Panc1 (cell line): ENCODE measurements around the gene CBFB. TPM values are rescaled to one million over a fixed set of nuclear protein-coding genes. Genes with fewer than 3 reads are reported as not detected.

ENCODE experiments used
- ATAC-seq: fragments of 200-7000 bp; cut with Tn5 transposase; 2 replicates; pipeline ENCODE4 v1.9.1; 2020; ENCODE audit warnings: mild to moderate bottlenecking, moderate library complexity
- BruUV-seq: library from RNA; stranded (reverse); fragments of 400-500 nt; replicated peaks from 2 replicates; lab custom pipeline; 2021; lab: Mats Ljungman, UMichigan
- CTCF ChIA-PET: fragments of 300-600 bp; sonication (Branson Sonifier 250); formaldehyde crosslinking; loops from one replicate; lab custom pipeline; 2022; ENCODE audit warnings: antibody characterized with exemption; lab: Charles Lee
- POLR2A ChIA-PET: fragments of 300-600 bp; sonication (Branson Sonifier 250); formaldehyde crosslinking; loops from one replicate; lab custom pipeline; 2022; ENCODE audit warnings: antibody characterized with exemption; lab: Charles Lee
- DNase-seq: peaks from one replicate; pipeline ENCODE4 v3.0.0-alpha.2; 2010; ENCODE audit warnings: low read depth, low spot score
- H3K27ac ChIP-seq: 2 replicates; pipeline ENCODE4 v1.5.1; 2011; ENCODE audit warnings: mild to moderate bottlenecking, low read length, inconsistent platforms
- H3K27me3 ChIP-seq: fragments of 200-500 bp; sonication (Bioruptor generic); 2 replicates; pipeline ENCODE4 v1.6.0; 2014; ENCODE audit warnings: low read length, inconsistent platforms; ENCODE audit not compliant: control insufficient read depth, insufficient read depth
- H3K36me3 ChIP-seq: fragments of 200-500 bp; sonication (Bioruptor generic); 2 replicates; pipeline ENCODE4 v1.5.1; 2014; ENCODE audit warnings: inconsistent platforms, mild to moderate bottlenecking, low read length, moderate library complexity; ENCODE audit not compliant: control insufficient read depth, insufficient read depth
- H3K4me1 ChIP-seq: 2 replicates; pipeline ENCODE4 v1.5.1; 2011; ENCODE audit warnings: inconsistent platforms, mild to moderate bottlenecking, low read length, moderate library complexity; ENCODE audit not compliant: control insufficient read depth, insufficient read depth
- H3K4me3 ChIP-seq, 2 experiments: 2 replicates each; pipeline ENCODE4 v1.5.1; 2011 to 2012; ENCODE audit warnings: low read depth in 2 of 2, low read length in 2 of 2, mild to moderate bottlenecking in 2 of 2, inconsistent platforms in 1 of 2, moderate library complexity in 1 of 2
- H3K9me3 ChIP-seq: fragments of 200-500 bp; sonication (Bioruptor generic); 2 replicates; pipeline ENCODE4 v1.5.1; 2014; ENCODE audit warnings: low read depth, mild to moderate bottlenecking, inconsistent platforms, low read length, moderate library complexity; ENCODE audit not compliant: control insufficient read depth, insufficient read depth
- CTCF ChIP-seq: fragments of 450-650 bp; IDR thresholded peaks from 2 replicates; pipeline ENCODE4 v1.5.1; 2017; ENCODE audit warnings: mild to moderate bottlenecking
- POLR2AphosphoS5 ChIP-seq: IDR thresholded peaks from 2 replicates; pipeline ENCODE4 v1.6.1; 2012; ENCODE audit warnings: mild to moderate bottlenecking, low read depth, low read length, moderate library complexity
- REST ChIP-seq, 2 experiments: IDR thresholded peaks; 2 replicates each; pipeline ENCODE4 v1.6.1; 2011 to 2012; ENCODE audit warnings: low read depth in 2 of 2, control low read depth in 1 of 2, low read length in 1 of 2, mild to moderate bottlenecking in 1 of 2, moderate library complexity in 1 of 2; ENCODE audit not compliant: insufficient read depth in 1 of 2
- SIN3A ChIP-seq: IDR thresholded peaks from 2 replicates; pipeline ENCODE4 v1.6.1; 2012; ENCODE audit warnings: low read depth, mild to moderate bottlenecking, low read length, moderate library complexity, borderline replicate concordance; ENCODE audit not compliant: insufficient read depth
- TCF7L2 ChIP-seq: IDR thresholded peaks from 2 replicates; pipeline ENCODE4 v1.6.1; 2011; ENCODE audit warnings: mild to moderate bottlenecking, low read depth, low read length, inconsistent platforms
- in situ Hi-C: cut with HindIII; loops from 2 replicates; pipeline ENCODE4 v1.10.0; 2016; ENCODE audit warnings: low sequenced_read_pairs, low pct_unique_long_range_greater_than_20kb
- intact Hi-C: fragments of 100-400 bp; cut with micrococcal nuclease; formaldehyde crosslinking; loops from one replicate; pipeline ENCODE4 v1.10.0; 2022; ENCODE audit not compliant: unreplicated experiment
- total RNA-seq: library from RNA; stranded (reverse); gene quantifications from one replicate; pipeline ENCODE4 v1.2.1, GENCODE V29; 2021; ENCODE audit not compliant: unreplicated experiment

The CBFB gene
- total RNA-seq, 1 experiment from 2014 or later = 66.4 TPM

DNA sequence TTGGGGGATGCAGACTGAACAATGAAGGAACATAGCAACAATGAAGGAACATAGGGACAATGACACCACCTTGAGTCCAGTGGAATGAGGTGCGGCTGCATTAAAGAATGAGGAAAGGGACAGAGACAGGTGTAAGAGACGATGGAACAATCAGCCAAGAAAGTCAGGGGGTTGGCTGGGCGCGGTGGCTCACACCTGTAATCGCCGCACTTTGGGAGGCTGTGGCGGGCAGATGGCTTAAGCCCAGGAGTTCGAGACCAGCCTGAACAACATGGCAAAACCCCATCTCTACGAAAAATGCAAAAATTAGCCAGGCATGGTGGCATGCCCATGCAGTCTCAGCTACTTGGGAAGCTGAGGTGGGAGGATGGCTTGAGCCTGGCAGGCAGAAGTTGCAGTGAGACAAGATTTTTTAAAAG, 13.6 kb upstream of the CBFB start:
- BruUV-seq = no TSS peak
- H3K4me3 ChIP-seq = no peak overlapping the region
- intact Hi-C loops = loop anchor here (2.0 to 10.0 kb wide), 3 partner anchors 39 to 139 kb away; partner anchors contain the start of genes B3GNT9, FBXL8, PHAF1 and TRADD
- TF ChIP-seq CTCF (peak; percentile 48; the same call in 1 of the 2 replicates), TCF7L2 (no peak)
- in situ Hi-C loops = no loop called here
- no peaks in the 10 kb centered on the region for H3K4me1 ChIP-seq
- POLR2A ChIA-PET = no interaction called here
- H3K27me3 ChIP-seq = no peaks in the 10 kb centered on the region
- H3K36me3 ChIP-seq = no peaks in the 10 kb centered on the region
- DNase-seq (no peak), ATAC-seq (0 out of 2 replicates have a peak, but pooled peaks have one; percentile 28)
- CTCF ChIA-PET = no interaction called here
- H3K9me3 ChIP-seq = no peaks in the 10 kb centered on the region
- H3K27ac ChIP-seq = no peak overlapping the region

DNA sequence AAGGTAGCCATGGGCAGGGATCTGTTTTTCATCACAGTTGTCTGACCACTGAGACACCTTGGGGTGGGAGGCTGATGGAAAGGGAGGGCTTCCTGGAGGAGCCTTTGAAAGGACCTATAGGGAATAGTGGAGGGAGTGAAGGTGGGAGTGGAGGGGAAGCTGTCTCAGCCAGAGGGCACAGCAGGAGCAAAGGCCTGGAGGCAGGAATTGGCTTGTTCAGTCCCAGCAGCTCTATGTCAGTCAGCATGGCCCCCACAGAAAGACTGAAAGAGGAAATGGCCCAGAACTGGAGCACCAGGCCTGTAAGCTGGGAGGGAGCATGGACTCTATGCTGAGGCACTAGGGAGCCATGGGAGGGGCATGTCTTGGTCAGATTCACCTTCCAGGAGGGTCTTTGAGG, 12.8 kb upstream of the CBFB start:
- no peak for ATAC-seq
- no peak for TF ChIP-seq SIN3A
- no peak for TF ChIP-seq POLR2AphosphoS5
- TF ChIP-seq CTCF = no peak
- TF ChIP-seq REST (IDR thresholded peaks at IDR 0.05; ENCODE audit: insufficient read depth in 1 of 2, low read depth in 2 of 2, low read length in 1 of 2) = no peak
- TF ChIP-seq TCF7L2 = no peak
- ChIA-PET CTCF (interaction anchor here (0.6 kb wide), 1 partner anchor 24 kb away, joined by 3 read pairs; no protein-coding TSS in a partner anchor), POLR2A (no interaction called here)
- H3K27ac ChIP-seq = no peak overlapping the region
- H3K36me3 ChIP-seq = no peaks in the 10 kb centered on the region
- DNase-seq = no peak
- BruUV-seq = no TSS peak
- no peaks in the 10 kb centered on the region for H3K4me1 ChIP-seq
- in situ Hi-C loops (no loop called here), intact Hi-C loops (loop anchor here (5.0 to 10.0 kb wide), 2 partner anchors 91 to 139 kb away; partner anchors contain the start of genes B3GNT9, FBXL8, PHAF1 and TRADD)
- H3K27me3 ChIP-seq = no peaks in the 10 kb centered on the region
- H3K9me3 ChIP-seq = no peaks in the 10 kb centered on the region
- no peak overlapping the region for H3K4me3 ChIP-seq
